Measurements from ENCODE around the gene TAGLN.
"Not testable (repeated sequence)": the region's sequence is repeated elsewhere in the genome, so short reads cannot be mapped to it uniquely, and the experiment has no call there.

Gene TAGLN

GRCh38 chr11:117180661-117181585 lies 18.2 kb upstream of the TAGLN start:
- in situ Hi-C loops (cut with MboI; ENCODE audit: low sequenced_read_pairs), result no loop called here

- in situ Hi-C loops (cut with MboI; ENCODE audit: low sequenced_read_pairs), result no loop called here
These were observed 17.3 kb upstream of the TAGLN start for GRCh38 chr11:117181586-117182550.

GRCh38 chr11:117182551-117182935 lies 16.6 kb upstream of the TAGLN start:
- in situ Hi-C loops (cut with MboI; ENCODE audit: low sequenced_read_pairs), result no loop called here

GRCh38 chr11:117183178-117183577 lies 16.0 kb upstream of the TAGLN start:
- in situ Hi-C loops (cut with MboI; ENCODE audit: low sequenced_read_pairs), result not testable (repeated sequence)

GRCh38 chr11:117183724-117184349 lies 15.3 kb upstream of the TAGLN start:
- in situ Hi-C loops (cut with MboI; ENCODE audit: low sequenced_read_pairs), result no loop called here

GRCh38 chr11:117185736-117186430 lies 13.3 kb upstream of the TAGLN start:
- in situ Hi-C loops (cut with MboI; ENCODE audit: low sequenced_read_pairs), result no loop called here

- in situ Hi-C loops (cut with MboI; ENCODE audit: low sequenced_read_pairs), result no loop called here
These were observed 12.8 kb upstream of the TAGLN start for GRCh38 chr11:117186431-117186761.

- in situ Hi-C loops (cut with MboI; ENCODE audit: low sequenced_read_pairs), result no loop called here
These were observed 12.2 kb upstream of the TAGLN start for GRCh38 chr11:117187007-117187406.

- in situ Hi-C loops (cut with MboI; ENCODE audit: low sequenced_read_pairs), result no loop called here
These were observed 11.8 kb upstream of the TAGLN start for GRCh38 chr11:117187428-117187798.

GRCh38 chr11:117187799-117188481 lies 11.2 kb upstream of the TAGLN start:
- in situ Hi-C loops (cut with MboI; ENCODE audit: low sequenced_read_pairs), result no loop called here

GRCh38 chr11:117188620-117189081 lies 10.5 kb upstream of the TAGLN start:
- in situ Hi-C loops (cut with MboI; ENCODE audit: low sequenced_read_pairs), result no loop called here

- in situ Hi-C loops (cut with MboI; ENCODE audit: low sequenced_read_pairs), result no loop called here
These were observed 9.8 kb upstream of the TAGLN start for GRCh38 chr11:117189191-117189940.

- in situ Hi-C loops (cut with MboI; ENCODE audit: low sequenced_read_pairs), result no loop called here
These were observed 9.1 kb upstream of the TAGLN start for GRCh38 chr11:117189941-117190544.

GRCh38 chr11:117191680-117192400 lies 7.3 kb upstream of the TAGLN start:
- in situ Hi-C loops (cut with MboI; ENCODE audit: low sequenced_read_pairs), result no loop called here

- in situ Hi-C loops (cut with MboI; ENCODE audit: low sequenced_read_pairs), result no loop called here
These were observed 6.7 kb upstream of the TAGLN start for GRCh38 chr11:117192401-117192875.

GRCh38 chr11:117193130-117194020 lies 5.8 kb upstream of the TAGLN start:
- in situ Hi-C loops (cut with MboI; ENCODE audit: low sequenced_read_pairs), result no loop called here

- in situ Hi-C loops (cut with MboI; ENCODE audit: low sequenced_read_pairs), result no loop called here
These were observed 4.9 kb upstream of the TAGLN start for GRCh38 chr11:117194267-117194666.

Measured in HL-60/S4 (cell line).